Activated T-helper 1 cell treated with anti-CD3 and anti-CD28 coated beads, Interleukin-12 subunit alpha, Interleukin-12 subunit beta, Interleukin-2, Interleukin-4 antibody, amounts not matched to agents 30 ng/mL and 10 ng/mL and 1 ng/mL, durations not matched to agents 14 hours and 24 hours and 36 hours (primary cell): ENCODE measurements around the gene CEND1. TPM values are rescaled to one million over a fixed set of nuclear protein-coding genes. Genes with fewer than 3 reads are reported as not detected.

Experiments used
- DNase-seq: peaks from one replicate; pipeline ENCODE4 v3.0.0; 2021; ENCODE audit warnings: low spot score
- H3K27ac Mint-ChIP-seq: one replicate; pipeline ENCODE4 v1.8.0; 2021; ENCODE audit warnings: mild to moderate bottlenecking, mixed read lengths
- H3K27me3 Mint-ChIP-seq: one replicate; pipeline ENCODE4 v1.8.0; 2022; ENCODE audit warnings: mild to moderate bottlenecking, moderate library complexity, mixed read lengths; ENCODE audit not compliant: insufficient read depth
- H3K36me3 Mint-ChIP-seq: one replicate; pipeline ENCODE4 v1.8.0; 2021; ENCODE audit warnings: low read depth, mixed read lengths
- H3K4me1 Mint-ChIP-seq: one replicate; pipeline ENCODE4 v1.8.0; 2021; ENCODE audit warnings: low read depth, mixed read lengths
- H3K4me3 Mint-ChIP-seq: one replicate; pipeline ENCODE4 v1.8.0; 2021; ENCODE audit warnings: mild to moderate bottlenecking, moderate library complexity, mixed read lengths
- H3K9me3 Mint-ChIP-seq: one replicate; pipeline ENCODE4 v1.8.0; 2021; ENCODE audit warnings: mixed read lengths
- intact Hi-C: fragments of 100-400 bp; cut with micrococcal nuclease; formaldehyde crosslinking; loops from one replicate; pipeline ENCODE4 v1.15.1; 2024
- total RNA-seq: library from RNA; stranded (reverse); gene quantifications from 2 replicates; pipeline ENCODE4 v1.2.3, GENCODE V29; 2022

The CEND1 gene
- total RNA-seq, 1 donor from 2014 or later, result 7.1 TPM

DNA sequence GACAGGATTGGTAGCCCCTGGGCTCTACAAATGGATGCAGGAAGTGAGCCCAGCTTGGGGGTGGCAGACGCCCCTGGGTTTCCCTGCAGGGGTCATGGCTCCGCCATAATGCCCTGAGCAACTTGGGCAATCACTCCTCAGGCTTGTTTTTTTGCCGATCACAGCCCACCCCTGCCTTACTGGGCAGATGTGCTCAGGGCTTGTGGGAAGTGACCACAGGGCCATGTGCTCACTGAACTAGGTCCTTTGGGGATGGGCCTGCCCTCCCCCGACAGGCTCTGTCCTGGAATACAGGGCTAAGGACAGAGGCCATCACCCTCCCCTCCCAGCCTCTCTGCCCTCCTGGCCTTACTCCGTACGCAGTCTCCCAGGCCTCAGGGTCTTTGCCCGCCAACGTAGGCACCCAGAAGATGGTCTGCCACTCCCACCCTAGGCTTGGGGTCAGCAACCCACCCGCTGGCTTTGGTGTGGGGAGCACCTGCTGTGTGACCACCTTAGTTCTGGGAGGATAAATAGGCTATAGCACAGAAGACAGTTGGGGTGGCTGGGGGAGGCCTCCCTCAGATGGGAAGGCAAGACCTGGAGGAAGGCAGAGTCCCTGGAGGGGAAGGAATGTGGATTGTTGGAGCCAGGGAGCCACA, 23.7 kb upstream of the CEND1 start:
- H3K4me3 Mint-ChIP-seq, result no peak overlapping the region
- H3K9me3 Mint-ChIP-seq, result no peaks in the 10 kb centered on the region
- H3K27ac Mint-ChIP-seq, result no peak overlapping the region
- peaks cover 29% of the 10 kb centered on the region for H3K36me3 Mint-ChIP-seq
- H3K27me3 Mint-ChIP-seq, result no peaks in the 10 kb centered on the region
- H3K4me1 Mint-ChIP-seq, result peaks cover 22% of the 10 kb centered on the region
- no peak for DNase-seq
- intact Hi-C loops, result no loop called here

DNA sequence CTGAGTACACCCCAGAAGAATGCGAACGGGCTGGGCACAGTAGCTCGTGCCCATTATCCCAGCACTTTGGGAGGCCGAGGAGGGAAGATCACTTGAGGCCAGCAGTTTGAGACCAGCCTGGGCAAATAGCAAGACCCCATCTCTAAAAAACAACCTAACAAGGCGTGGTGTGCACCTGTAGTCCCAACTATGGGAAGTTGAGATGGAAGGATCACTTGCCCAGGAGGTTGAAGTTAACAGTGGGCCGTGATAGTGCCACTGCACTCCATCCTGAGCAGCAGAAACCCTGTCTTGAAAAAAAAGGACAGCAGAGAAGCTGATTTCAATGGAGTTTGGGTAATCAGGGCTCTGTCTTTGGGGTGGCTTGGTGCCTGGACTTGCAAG, 23.2 kb upstream of the CEND1 start:
- no peak overlapping the region for H3K27ac Mint-ChIP-seq

DNA sequence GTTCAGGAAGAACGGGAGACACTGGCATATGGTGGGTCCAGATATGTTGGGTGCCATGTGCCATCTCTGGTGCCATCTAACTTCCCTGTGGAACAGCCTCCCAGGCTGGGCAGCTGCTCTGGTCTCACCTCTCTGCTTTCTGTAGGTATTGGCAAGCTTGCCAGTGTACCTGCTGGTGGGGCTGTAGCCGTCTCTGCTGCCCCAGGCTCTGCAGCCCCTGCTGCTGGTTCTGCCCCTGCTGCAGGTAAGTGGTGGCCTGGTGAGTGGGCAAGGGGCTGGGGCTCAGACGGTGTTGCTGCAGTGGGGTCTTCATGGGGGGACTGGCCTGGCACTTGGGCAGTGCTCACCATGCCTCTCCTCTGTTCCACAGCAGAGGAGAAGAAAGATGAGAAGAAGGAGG, 22.5 kb upstream of the CEND1 start:
- DNase-seq, result no peak
- no peaks in the 10 kb centered on the region for H3K9me3 Mint-ChIP-seq
- H3K27me3 Mint-ChIP-seq, result no peaks in the 10 kb centered on the region
- peak overlapping the region; percentile 34 for H3K27ac Mint-ChIP-seq
- intact Hi-C loops, result no loop called here
- peaks cover 29% of the 10 kb centered on the region for H3K36me3 Mint-ChIP-seq
- H3K4me3 Mint-ChIP-seq, result peak overlapping the region; percentile 92
- H3K4me1 Mint-ChIP-seq, result peaks cover 28% of the 10 kb centered on the region

More for the DNA sequence above, 23.2 kb upstream of the CEND1 start:
- Mint-ChIP-seq H3K4me1 (peaks cover 23% of the 10 kb centered on the region), H3K4me3 (no peak overlapping the region), H3K27me3 (no peaks in the 10 kb centered on the region), H3K9me3 (no peaks in the 10 kb centered on the region), H3K36me3 (peaks cover 29% of the 10 kb centered on the region)
- DNase-seq, result no peak
- intact Hi-C loops, result no loop called here

DNA sequence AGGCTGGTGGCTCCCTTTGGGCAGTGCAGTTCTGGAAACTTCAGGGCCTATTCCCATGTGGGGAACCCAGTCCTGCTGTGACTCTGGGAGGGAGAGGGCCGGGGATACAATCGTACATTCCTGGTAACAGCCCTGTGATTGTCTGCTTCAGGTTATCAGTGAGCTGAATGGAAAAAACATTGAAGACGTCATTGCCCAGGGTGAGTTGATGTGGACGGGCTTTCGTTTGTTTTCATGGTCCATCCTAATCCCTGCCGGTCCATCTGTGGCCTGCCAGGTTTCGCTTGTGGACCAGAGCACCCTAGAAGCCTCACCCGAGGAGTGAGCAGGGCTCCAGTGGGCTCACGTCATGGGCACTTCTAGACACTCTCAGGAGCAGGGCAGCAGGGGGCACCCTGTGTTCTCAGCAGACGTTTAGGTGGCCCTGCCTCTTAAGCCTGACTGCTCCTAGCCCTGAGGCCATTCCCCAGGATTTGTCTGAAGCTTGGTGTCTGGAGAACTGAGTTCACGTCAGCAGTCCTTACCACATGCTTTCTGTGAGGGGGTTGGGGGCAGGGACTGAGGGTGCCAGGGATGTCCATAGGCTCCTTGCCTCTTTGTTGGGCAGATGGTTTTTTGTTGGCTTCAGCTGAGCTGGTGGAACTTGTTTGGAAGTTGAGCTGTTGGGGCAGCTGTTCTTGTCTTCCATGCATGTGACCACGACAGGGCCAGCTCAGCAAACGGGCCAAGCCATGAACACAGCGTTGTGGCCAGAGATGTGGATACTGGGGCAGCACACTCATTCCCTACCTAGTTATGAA, 21.8 kb upstream of the CEND1 start:
- H3K27me3 Mint-ChIP-seq, result no peaks in the 10 kb centered on the region
- H3K4me3 Mint-ChIP-seq, result peak overlapping the region; percentile 92
- peaks cover 29% of the 10 kb centered on the region for H3K36me3 Mint-ChIP-seq
- H3K27ac Mint-ChIP-seq, result peak overlapping the region; percentile 89
- H3K9me3 Mint-ChIP-seq, result no peaks in the 10 kb centered on the region
- intact Hi-C loops, result no loop called here
- peaks cover 28% of the 10 kb centered on the region for H3K4me1 Mint-ChIP-seq
- DNase-seq, result no peak

DNA sequence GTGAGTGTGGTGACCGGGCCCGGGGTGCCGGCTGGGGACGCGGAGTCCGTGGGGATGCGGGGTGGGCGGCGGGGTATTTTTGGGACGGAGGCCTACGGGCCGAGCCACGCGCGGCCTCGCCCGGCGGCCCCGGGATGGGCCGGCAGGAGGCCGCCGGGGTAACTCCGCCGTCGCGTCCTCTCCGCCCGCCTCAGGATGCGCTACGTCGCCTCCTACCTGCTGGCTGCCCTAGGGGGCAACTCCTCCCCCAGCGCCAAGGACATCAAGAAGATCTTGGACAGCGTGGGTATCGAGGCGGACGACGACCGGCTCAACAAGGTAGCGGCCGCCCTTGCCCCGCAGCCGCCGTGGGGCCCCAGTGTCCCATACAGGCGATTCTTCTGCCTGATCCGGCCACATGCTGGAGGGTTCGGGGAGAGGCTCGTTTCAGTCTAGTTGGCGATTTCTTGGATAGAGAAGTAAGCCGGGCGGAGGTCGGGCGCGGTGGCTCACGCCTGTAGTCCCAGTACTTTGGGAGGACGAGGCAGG, 20.2 kb upstream of the CEND1 start:
- DNase-seq, result no peak
- Mint-ChIP-seq H3K9me3 (no peaks in the 10 kb centered on the region), H3K4me3 (peak overlapping the region; percentile 92), H3K4me1 (peaks cover 28% of the 10 kb centered on the region), H3K36me3 (peaks cover 29% of the 10 kb centered on the region), H3K27ac (peak overlapping the region; percentile 90), H3K27me3 (no peaks in the 10 kb centered on the region)
- intact Hi-C loops, result no loop called here

DNA sequence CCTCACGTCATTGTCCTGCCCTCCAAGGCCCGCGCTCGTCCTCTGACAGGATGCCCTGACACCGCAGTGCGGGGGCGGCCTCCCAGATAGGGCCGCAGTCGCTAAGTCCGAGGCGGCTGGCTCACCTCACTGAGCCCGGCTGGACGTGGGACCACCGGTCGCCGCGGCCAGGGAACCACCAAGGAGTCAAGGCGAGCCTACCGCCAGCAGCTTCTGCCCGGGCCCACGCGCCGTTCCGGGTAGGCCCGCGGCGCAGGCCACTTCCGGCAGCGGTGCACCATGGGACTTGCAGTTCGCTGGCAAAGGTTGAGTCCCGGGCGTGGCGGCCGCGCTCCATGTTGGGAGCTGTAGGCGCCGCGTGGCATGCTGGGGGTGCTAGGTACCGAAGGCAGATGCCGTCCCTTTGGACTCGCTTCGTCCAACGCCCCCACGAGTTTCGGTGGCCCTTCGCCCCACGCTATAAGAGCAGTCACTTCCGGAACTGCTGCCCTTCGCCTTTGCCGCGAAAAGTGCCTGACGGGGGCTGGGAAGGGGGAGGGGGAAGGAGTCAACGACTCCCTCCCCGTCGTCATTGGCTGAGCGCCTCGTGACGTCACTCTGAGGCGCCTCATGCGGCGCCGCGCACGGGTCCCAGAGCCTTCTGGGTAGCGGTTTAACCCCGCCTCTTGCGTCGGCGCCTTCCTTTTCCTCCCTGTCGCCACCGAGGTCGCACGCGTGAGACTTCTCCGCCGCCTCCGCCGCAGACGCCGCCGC, 19.6 kb upstream of the CEND1 start, which contains the start of gene RPLP2:
RPLP2 (plus strand) TSS at position 681 of the 753 bp plus-strand sequence. CDS start 268 bp downstream, outside the sequence.
- DNase-seq, result peak; percentile 97
- H3K27me3 Mint-ChIP-seq, result no peaks in the 10 kb centered on the region
- peak within 1 kb of the TSS; percentile 90 for H3K27ac Mint-ChIP-seq
- H3K4me1 Mint-ChIP-seq, result peaks cover 28% of the 10 kb centered on the region
- H3K9me3 Mint-ChIP-seq, result no peaks in the 10 kb centered on the region
- H3K36me3 Mint-ChIP-seq, result peaks cover 29% of the 10 kb centered on the region
- H3K4me3 Mint-ChIP-seq, result peak within 1 kb of the TSS; percentile 92
- intact Hi-C loops, result loop anchor here (1.0 to 5.0 kb wide), 7 partner anchors 10 to 602 kb away; partner anchors contain the start of genes BET1L, CHID1, POLR2L and RIC8A

DNA sequence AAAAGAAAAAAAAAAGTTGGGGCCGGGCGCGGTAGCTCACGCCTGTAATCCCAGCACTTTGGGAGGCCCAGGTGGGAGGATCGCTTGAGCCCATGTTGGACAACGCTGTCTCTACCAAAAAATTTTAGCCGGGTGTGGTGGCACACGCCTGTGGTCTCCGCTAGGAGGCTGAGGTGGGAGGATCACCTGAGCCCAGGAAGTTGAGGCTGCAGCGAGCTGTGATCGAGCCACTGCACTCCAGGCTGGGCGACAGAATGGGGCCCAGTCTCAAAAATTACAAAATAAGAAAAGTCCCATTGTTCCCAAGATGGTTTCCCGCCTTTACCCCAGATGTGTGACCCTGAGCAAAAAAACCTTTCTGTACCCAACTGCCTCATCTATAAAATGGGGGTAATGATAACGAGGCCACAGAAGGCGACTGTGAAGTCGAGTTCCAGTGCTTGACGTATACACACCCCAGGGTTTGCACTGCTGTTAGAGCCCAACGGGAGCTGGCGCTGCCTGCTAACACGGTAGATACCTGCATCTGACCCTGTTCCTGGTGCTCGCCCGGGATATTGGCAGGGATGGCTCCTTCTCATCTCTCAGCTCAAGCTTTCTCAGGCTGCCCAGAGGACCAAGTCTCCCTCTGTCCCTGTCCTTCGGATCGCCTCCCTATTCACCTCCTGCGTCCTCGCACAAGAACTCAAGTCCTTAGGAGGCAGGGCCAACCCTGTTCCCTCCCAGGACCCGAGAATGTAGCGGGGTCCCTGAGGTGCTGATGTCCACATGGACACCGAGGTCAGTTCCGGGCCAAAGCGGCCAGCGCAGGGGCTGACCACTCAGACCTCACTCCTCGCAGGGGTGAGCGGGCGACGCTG, 18.8 kb upstream of the CEND1 start:
- intact Hi-C loops, result loop anchor here (1.0 to 5.0 kb wide), 7 partner anchors 11 to 601 kb away; partner anchors contain the start of genes BET1L, CHID1, POLR2L and RIC8A
- H3K27ac Mint-ChIP-seq, result peak overlapping the region; percentile 90
- no peaks in the 10 kb centered on the region for H3K9me3 Mint-ChIP-seq
- peaks cover 29% of the 10 kb centered on the region for H3K36me3 Mint-ChIP-seq
- peak overlapping the region; percentile 86 for H3K4me3 Mint-ChIP-seq
- no peaks in the 10 kb centered on the region for H3K27me3 Mint-ChIP-seq
- H3K4me1 Mint-ChIP-seq, result peaks cover 28% of the 10 kb centered on the region
- DNase-seq, result no peak

DNA sequence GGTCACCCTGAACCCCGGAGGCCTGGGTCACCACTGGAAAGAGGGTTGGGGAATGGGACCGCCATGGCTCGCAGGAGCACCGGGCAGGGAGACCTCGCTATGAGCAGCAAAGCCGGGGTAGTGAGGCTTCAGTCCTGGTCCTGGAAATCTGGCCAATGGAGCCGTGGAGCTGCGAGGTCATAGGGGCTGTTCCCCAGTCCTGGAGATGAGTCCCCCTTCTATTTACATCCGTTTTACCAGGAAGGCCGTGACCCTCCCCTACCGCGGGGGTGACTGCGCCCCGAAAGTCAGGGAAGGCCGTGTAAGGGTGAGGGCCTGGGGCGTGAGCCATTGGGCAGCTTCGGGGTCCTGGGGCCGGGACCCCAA, 14.7 kb upstream of the CEND1 start:
- Mint-ChIP-seq H3K27me3 (no peaks in the 10 kb centered on the region), H3K9me3 (no peaks in the 10 kb centered on the region), H3K36me3 (no peaks in the 10 kb centered on the region), H3K27ac (peak overlapping the region; percentile 63), H3K4me1 (peaks cover 6% of the 10 kb centered on the region), H3K4me3 (peak overlapping the region; percentile 81)
- intact Hi-C loops, result no loop called here
- DNase-seq, result no peak

DNA sequence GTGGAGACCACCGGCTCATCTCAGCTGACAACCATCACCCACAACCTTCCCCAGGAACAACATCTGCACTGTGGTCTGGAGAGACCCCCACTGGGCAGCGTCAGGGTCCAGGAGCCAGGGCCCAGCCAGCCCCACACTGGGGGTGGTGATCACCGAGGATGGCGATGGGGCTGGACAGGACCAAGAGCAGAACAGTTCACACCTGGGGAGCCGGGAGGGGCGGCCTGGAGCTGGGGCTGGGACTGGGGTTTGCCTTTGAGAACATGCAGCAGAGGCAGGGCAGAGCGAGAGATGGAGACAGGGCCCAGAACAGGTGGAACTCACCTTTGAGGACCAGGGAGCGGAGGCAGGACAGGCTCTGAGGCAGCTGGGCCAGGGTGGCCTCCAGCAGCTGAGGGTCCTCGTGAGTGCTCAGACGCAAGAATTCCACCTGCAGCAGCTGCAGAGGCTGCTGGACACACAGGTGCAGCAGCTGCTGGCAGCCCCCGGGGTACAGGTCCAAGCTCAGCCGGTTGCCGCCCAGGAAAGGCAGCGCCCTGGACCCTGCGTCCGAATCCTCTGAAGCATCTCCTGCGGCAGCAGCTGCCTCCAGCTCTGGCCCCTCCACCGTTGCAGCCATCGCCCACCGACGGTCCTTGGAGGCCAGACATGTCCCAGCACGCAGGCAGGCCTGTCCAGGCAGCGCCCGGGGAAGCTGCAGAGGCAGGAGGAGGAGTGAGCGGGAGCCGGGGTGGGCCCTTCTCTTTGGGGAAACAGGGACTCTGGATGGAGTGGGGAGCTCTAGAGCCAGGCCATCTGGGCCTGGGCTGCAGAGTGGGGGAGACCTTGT, 14.1 kb upstream of the CEND1 start:
- Mint-ChIP-seq H3K4me1 (peaks cover 6% of the 10 kb centered on the region), H3K27ac (no peak overlapping the region), H3K4me3 (peak overlapping the region; percentile 81), H3K9me3 (no peaks in the 10 kb centered on the region), H3K27me3 (no peaks in the 10 kb centered on the region), H3K36me3 (no peaks in the 10 kb centered on the region)
- intact Hi-C loops, result no loop called here
- DNase-seq, result no peak

DNA sequence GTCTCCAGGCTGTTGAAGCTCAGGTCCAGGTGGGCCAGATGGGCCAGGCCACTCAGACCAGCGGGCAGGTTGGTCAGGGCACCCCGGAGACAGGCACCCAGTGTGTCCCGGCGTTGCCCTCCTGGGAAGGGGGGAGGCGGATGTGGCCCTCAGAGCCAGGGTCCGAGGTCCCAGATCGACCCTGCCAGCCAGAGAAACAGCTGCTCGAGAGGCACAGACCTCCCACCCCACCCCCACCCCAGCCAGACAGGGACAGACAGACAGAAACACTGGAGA, 13.5 kb upstream of the CEND1 start:
- intact Hi-C loops, result no loop called here

DNA sequence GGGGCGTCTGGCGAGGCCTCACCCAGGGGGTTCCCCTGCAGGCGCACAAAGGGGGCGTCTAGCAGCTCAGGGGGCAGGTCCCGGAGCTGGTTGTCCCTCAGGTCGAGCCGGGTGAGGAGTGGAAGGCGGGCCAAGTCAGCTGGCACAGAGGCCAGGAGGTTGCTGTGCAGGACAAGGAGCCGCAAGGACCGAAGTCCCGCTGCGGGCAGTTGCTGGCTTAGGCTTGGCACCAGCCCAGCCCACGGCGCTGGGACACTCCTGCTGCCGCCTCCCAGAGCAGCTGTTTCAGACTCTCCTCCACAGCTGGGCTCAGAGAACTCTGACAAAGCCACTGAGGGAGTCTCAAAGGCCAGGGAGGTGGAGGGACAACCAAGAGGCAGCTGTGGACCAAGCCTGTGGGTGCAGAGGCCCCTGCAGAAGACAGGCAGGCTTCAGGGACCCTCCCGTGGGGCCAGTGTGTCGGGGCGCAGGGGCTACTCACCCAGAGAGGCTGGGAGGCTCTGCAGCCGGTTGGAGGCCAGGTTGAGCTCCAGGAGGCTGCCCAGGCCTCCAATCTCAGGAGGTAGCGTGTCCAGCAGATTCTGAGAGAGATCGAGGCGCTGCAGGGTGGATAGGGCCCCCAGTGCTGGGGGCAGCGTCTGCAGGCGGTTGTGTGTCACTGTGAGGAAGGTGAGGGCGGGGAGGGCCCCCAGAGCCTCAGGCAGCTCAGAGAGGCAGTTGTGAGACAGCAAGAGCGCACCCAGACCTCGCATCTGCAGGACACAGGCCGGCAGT, 13.0 kb upstream of the CEND1 start:
- no peaks in the 10 kb centered on the region for H3K27me3 Mint-ChIP-seq
- no peaks in the 10 kb centered on the region for H3K9me3 Mint-ChIP-seq

More for the DNA sequence above, 13.5 kb upstream of the CEND1 start:
- no peak for DNase-seq
- H3K36me3 Mint-ChIP-seq, result no peaks in the 10 kb centered on the region
- no peak overlapping the region for H3K27ac Mint-ChIP-seq
- peaks cover 6% of the 10 kb centered on the region for H3K4me1 Mint-ChIP-seq
- H3K4me3 Mint-ChIP-seq, result peak overlapping the region; percentile 81
- H3K27me3 Mint-ChIP-seq, result no peaks in the 10 kb centered on the region
- no peaks in the 10 kb centered on the region for H3K9me3 Mint-ChIP-seq

More for the DNA sequence above, 13.0 kb upstream of the CEND1 start:
- no peak for DNase-seq
- intact Hi-C loops, result no loop called here
- peaks cover 3% of the 10 kb centered on the region for H3K4me1 Mint-ChIP-seq
- no peak overlapping the region for H3K27ac Mint-ChIP-seq
- peak overlapping the region; percentile 56 for H3K4me3 Mint-ChIP-seq
- no peaks in the 10 kb centered on the region for H3K36me3 Mint-ChIP-seq
